Tibial artery (tissue), 4 donors: Measurements from ENCODE around the gene FSD1.

ENCODE experiments used
- DNase-seq, 2 donors: peaks; one replicate each; pipeline ENCODE4 v3.0.0-alpha.2; 2019
- H3K27ac ChIP-seq, 2 donors: fragments of 200-600 bp; sonication (generic) in 1 of 2; 1 replicate in 1 of 2; 2 replicates in 1 of 2; pipeline ENCODE4 v1.5.1; 2018 to 2019; ENCODE audit warnings: mild to moderate bottlenecking in 1 of 2
- H3K27me3 ChIP-seq, 2 donors: fragments of 200-600 bp; sonication (generic) in 1 of 2; one replicate each; pipeline versions ENCODE4 v1.5.1 to v1.6.0; 2016 to 2019
- H3K36me3 ChIP-seq, 3 donors: fragments of 200-600 bp; sonication (generic) in 2 of 3; one replicate each; pipeline ENCODE4 v1.5.1; 2016 to 2019; ENCODE audit warnings: mild to moderate bottlenecking in 2 of 3
- H3K4me1 ChIP-seq, 4 donors: fragments of 200-600 bp; sonication (generic) in 2 of 4; 1 replicate in 3 of 4; 2 replicates in 1 of 4; pipeline ENCODE4 v1.5.1; 2016 to 2019
- H3K4me3 ChIP-seq, 2 donors: fragments of 200-600 bp; sonication (generic) in 1 of 2; 1 replicate in 1 of 2; 2 replicates in 1 of 2; pipeline ENCODE4 v1.5.1; 2018 to 2019; ENCODE audit warnings: mild to moderate bottlenecking in 2 of 2
- H3K9me3 ChIP-seq, 3 donors: fragments of 200-600 bp; sonication (generic) in 1 of 3; one replicate each; pipeline ENCODE4 v1.5.1; 2016 to 2019
- CTCF ChIP-seq, 2 experiments: fragments of 200-600 bp in 1 of 2; fragments of 450-650 bp in 1 of 2; IDR thresholded peaks; one replicate each; pipeline ENCODE4 v1.5.1; 2017 to 2019; ENCODE audit warnings: antibody characterized with exemption in 2 of 2, mild to moderate bottlenecking in 1 of 2, moderate library complexity in 1 of 2
- intact Hi-C: fragments of 100-400 bp; cut with DNase I; formaldehyde crosslinking; loops from one replicate; pipeline ENCODE4 v1.15.0; 2023; ENCODE audit warnings: low total_unique reads

Gene FSD1

GRCh38 chr19:4357095-4357797 lies 52.8 kb downstream of the FSD1 start:
- no peaks in the 10 kb centered on the region for H3K4me1 ChIP-seq
- no peak for TF ChIP-seq CTCF (IDR thresholded peaks at IDR 0.05)
- no peak overlapping the region for H3K27ac ChIP-seq
- peaks cover 25 to 83% (median 34%) of the 10 kb centered on the region in 3 donors for H3K36me3 ChIP-seq
- no peak overlapping the region for H3K4me3 ChIP-seq
- peak in 1 of 2 donors; percentile 62 for DNase-seq
- H3K9me3 ChIP-seq: no peaks in the 10 kb centered on the region
- intact Hi-C loops: no loop called here
- no peaks in the 10 kb centered on the region for H3K27me3 ChIP-seq

GRCh38 chr19:4357921-4358326 lies 53.5 kb downstream of the FSD1 start:
- no peak for TF ChIP-seq CTCF (IDR thresholded peaks at IDR 0.05)
- intact Hi-C loops: no loop called here
- H3K27me3 ChIP-seq: no peaks in the 10 kb centered on the region
- no peak overlapping the region for H3K4me3 ChIP-seq
- peak in 1 of 2 donors; percentile 64 for DNase-seq
- H3K27ac ChIP-seq: no peak overlapping the region
- H3K9me3 ChIP-seq: no peaks in the 10 kb centered on the region
- no peaks in the 10 kb centered on the region for H3K4me1 ChIP-seq
- H3K36me3 ChIP-seq: peaks cover 32 to 90% (median 41%) of the 10 kb centered on the region in 3 donors

GRCh38 chr19:4358709-4359626 lies 54.6 kb downstream of the FSD1 start:
- Histone ChIP-seq H3K36me3 (peaks cover 42 to 97% (median 51%) of the 10 kb centered on the region in 3 donors), H3K27ac (no peak overlapping the region), H3K9me3 (no peaks in the 10 kb centered on the region), H3K4me3 (no peak overlapping the region), H3K4me1 (no peaks in the 10 kb centered on the region), H3K27me3 (no peaks in the 10 kb centered on the region)
- intact Hi-C loops: no loop called here
- DNase-seq: no peak
- TF ChIP-seq CTCF (IDR thresholded peaks at IDR 0.05): no peak

- intact Hi-C loops: no loop called here
- no peaks in the 10 kb centered on the region for H3K9me3 ChIP-seq
- H3K36me3 ChIP-seq: peaks cover 49 to 97% (median 58%) of the 10 kb centered on the region in 3 donors
- no peak for TF ChIP-seq CTCF (IDR thresholded peaks at IDR 0.05)
- peak in 1 of 2 donors; percentile 63 for DNase-seq
- no peak overlapping the region for H3K27ac ChIP-seq
- no peaks in the 10 kb centered on the region for H3K4me1 ChIP-seq
- H3K27me3 ChIP-seq: no peaks in the 10 kb centered on the region
- H3K4me3 ChIP-seq: no peak overlapping the region
Measured at GRCh38 chr19:4359627-4360000, 55.2 kb downstream of the FSD1 start.

GRCh38 chr19:4360081-4360569 lies 55.7 kb downstream of the FSD1 start:
- Histone ChIP-seq H3K9me3 (no peaks in the 10 kb centered on the region), H3K36me3 (peaks cover 52 to 97% (median 61%) of the 10 kb centered on the region in 3 donors), H3K27ac (no peak overlapping the region), H3K27me3 (no peaks in the 10 kb centered on the region), H3K4me3 (no peak overlapping the region), H3K4me1 (no peaks in the 10 kb centered on the region)
- no peak for TF ChIP-seq CTCF (IDR thresholded peaks at IDR 0.05)
- intact Hi-C loops: no loop called here
- peak in 1 of 2 donors; percentile 61 for DNase-seq
